A673 (cell line): Measurements from ENCODE around the gene KDM8.

Experiments
- EZH2 ChIP-seq: fragments of 200-600 bp; sonication (generic); IDR thresholded peaks from 2 replicates; pipeline ENCODE4 v1.6.1; 2017; ENCODE audit warnings: borderline replicate concordance, low read depth, mild to moderate bottlenecking, mixed read lengths, antibody characterized with exemption, low read length; ENCODE audit not compliant: poor library complexity, severe bottlenecking
- TF ChIP-seq, protein P1 (sequence below): fragments of 300-800, 200-600 bp; sonication (generic); conservative IDR thresholded peaks from 2 replicates; pipeline ENCODE4 v1.5.1; 2017; ENCODE audit warnings: low read depth, mild to moderate bottlenecking, antibody characterized with exemption, low read length, moderate library complexity, mixed read lengths

DNA sequence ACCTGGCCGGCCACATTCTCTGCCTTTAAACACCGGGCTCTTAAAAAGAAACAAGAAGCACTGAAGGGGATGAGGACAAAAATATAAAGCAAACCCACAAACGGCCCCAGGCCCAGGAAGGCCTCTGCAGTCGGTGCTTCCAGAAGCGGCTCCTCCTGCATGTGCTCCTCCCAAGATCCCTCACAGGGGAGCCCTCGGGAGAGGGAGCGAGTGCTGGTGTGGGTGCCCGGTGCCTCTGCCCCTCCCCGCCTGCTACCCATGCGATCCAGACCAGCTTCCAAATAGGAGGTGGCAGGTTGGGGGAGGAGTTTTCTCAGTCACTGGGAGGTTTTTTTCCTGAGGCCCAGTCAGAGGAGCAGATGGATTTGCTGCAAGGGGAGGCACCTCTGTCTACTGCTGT lies 15.8 kb downstream of the KDM8 start:
- TF ChIP-seq, protein P1, sequence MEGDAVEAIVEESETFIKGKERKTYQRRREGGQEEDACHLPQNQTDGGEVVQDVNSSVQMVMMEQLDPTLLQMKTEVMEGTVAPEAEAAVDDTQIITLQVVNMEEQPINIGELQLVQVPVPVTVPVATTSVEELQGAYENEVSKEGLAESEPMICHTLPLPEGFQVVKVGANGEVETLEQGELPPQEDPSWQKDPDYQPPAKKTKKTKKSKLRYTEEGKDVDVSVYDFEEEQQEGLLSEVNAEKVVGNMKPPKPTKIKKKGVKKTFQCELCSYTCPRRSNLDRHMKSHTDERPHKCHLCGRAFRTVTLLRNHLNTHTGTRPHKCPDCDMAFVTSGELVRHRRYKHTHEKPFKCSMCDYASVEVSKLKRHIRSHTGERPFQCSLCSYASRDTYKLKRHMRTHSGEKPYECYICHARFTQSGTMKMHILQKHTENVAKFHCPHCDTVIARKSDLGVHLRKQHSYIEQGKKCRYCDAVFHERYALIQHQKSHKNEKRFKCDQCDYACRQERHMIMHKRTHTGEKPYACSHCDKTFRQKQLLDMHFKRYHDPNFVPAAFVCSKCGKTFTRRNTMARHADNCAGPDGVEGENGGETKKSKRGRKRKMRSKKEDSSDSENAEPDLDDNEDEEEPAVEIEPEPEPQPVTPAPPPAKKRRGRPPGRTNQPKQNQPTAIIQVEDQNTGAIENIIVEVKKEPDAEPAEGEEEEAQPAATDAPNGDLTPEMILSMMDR = no peak
- TF ChIP-seq EZH2 = no peak
